GM18520 (cell line): ENCODE measurements around the gene CSF3R.

Experiments used
- ATAC-seq: cut with Tn5 transposase; IDR thresholded peaks from one replicate; pipeline ENCODE4 v1.9.1; 2021; ENCODE audit not compliant: unreplicated experiment

CSF3R gene

DNA sequence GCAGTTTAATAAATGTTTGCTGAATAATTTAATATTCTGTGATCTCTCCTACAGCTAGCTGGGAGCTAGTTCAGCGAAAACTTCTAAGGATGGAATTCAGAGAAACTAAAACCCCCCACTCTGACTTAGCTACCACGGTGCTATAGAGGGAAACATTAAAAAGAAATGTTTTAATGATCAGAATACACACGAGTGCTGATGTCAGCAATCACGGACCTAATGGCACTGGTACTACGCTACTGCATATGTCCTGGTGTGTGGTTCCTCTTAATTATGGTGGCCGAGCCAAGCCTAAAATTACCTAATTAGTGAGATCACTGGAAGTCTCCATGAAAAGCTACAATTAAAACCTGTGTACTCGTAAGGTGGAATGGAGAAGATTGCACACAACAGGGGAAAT is 61.1 kb downstream of the CSF3R start:
- ATAC-seq, result no peak

- no peak for ATAC-seq
Observed at GRCh38 chr1:36420836-36421317, 61.8 kb downstream of the CSF3R start.

- ATAC-seq, result no peak
Observed at GRCh38 chr1:36420409-36420808, 62.3 kb downstream of the CSF3R start.

GRCh38 chr1:36419569-36419968 is 63.1 kb downstream of the CSF3R start:
- ATAC-seq, result no peak

- no peak for ATAC-seq
Observed at GRCh38 chr1:36419140-36419539, 63.6 kb downstream of the CSF3R start.

DNA sequence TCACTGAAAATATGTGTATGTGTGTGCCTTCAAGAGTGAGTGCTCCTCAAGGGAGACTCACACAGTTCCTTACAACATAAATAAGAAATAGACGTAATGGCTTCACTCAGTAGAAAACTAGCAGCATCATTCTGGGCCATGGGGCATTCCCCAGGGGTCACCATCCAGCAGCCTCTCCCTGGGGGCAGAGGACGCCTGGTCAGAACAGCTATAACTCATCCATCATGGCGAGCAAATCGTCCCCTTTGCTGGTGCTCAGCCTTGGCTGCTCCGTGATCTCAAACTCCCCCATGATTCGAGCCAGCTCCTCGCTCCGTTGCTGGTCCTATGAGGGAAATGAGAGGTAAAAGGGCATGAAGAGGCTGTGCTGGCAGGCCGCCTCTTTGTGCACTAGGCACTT is 64.8 kb downstream of the CSF3R start:
- no peak for ATAC-seq
